H9 (cell line): ENCODE results near the gene PTPRN2. TPM values are rescaled to one million over a fixed set of nuclear protein-coding genes. Genes with fewer than 3 reads are reported as not detected.

Experiments used
- DNase-seq: peaks from one replicate; pipeline ENCODE4 v3.0.0-alpha.2; 2017
- H2AFZ ChIP-seq: one replicate; pipeline ENCODE4 v1.6.1; 2013; ENCODE audit warnings: mild to moderate bottlenecking, low read length, control low read depth, moderate library complexity
- H2AK5ac ChIP-seq: 2 replicates; pipeline ENCODE4 v1.6.1; 2013; ENCODE audit warnings: low read length, control low read depth, mixed read lengths; ENCODE audit not compliant: insufficient read length
- H2BK120ac ChIP-seq: one replicate; pipeline ENCODE4 v1.6.1; 2013; ENCODE audit warnings: low read depth, mild to moderate bottlenecking, low read length, control low read depth, inconsistent platforms; ENCODE audit not compliant: poor library complexity, severe bottlenecking
- H2BK12ac ChIP-seq: 2 replicates; pipeline ENCODE4 v1.6.1; 2013; ENCODE audit warnings: low read length, control low read depth, mixed read lengths, low read depth; ENCODE audit not compliant: insufficient read length
- H2BK15ac ChIP-seq: 2 replicates; pipeline ENCODE4 v1.6.1; 2013; ENCODE audit warnings: low read depth, low read length, control low read depth
- H2BK20ac ChIP-seq: one replicate; pipeline ENCODE4 v1.6.1; 2013; ENCODE audit warnings: low read depth, mild to moderate bottlenecking, low read length, control low read depth, inconsistent platforms; ENCODE audit not compliant: poor library complexity, severe bottlenecking
- H2BK5ac ChIP-seq: 2 replicates; pipeline ENCODE4 v1.6.1; 2013; ENCODE audit warnings: low read length, control low read depth, mixed read lengths; ENCODE audit not compliant: insufficient read length
- H3K14ac ChIP-seq: 2 replicates; pipeline ENCODE4 v1.6.1; 2013; ENCODE audit warnings: low read length, control low read depth; ENCODE audit not compliant: insufficient read depth
- H3K18ac ChIP-seq: 2 replicates; pipeline ENCODE4 v1.6.1; 2013; ENCODE audit warnings: low read depth, mild to moderate bottlenecking, mixed read lengths, low read length, control low read depth; ENCODE audit not compliant: insufficient read length
- H3K23ac ChIP-seq: 2 replicates; pipeline ENCODE4 v1.6.1; 2013; ENCODE audit warnings: low read length, control low read depth, mixed read lengths, low read depth; ENCODE audit not compliant: insufficient read length
- H3K23me2 ChIP-seq: 2 replicates; pipeline ENCODE4 v1.6.1; 2013; ENCODE audit warnings: low read depth, mild to moderate bottlenecking, mixed read lengths, low read length, control low read depth; ENCODE audit not compliant: insufficient read length, poor library complexity, severe bottlenecking
- H3K27ac ChIP-seq: 2 replicates; pipeline ENCODE4 v1.5.1; 2013; ENCODE audit warnings: low read length, control low read depth, mixed read lengths, low read depth; ENCODE audit not compliant: insufficient read length
- H3K27me3 ChIP-seq: 2 replicates; pipeline ENCODE4 v1.6.1; 2013; ENCODE audit warnings: low read length, control low read depth, inconsistent platforms; ENCODE audit not compliant: insufficient read depth
- H3K4ac ChIP-seq: 2 replicates; pipeline ENCODE4 v1.6.1; 2013; ENCODE audit warnings: low read depth, mild to moderate bottlenecking, control low read depth, inconsistent platforms, low read length, moderate library complexity
- H3K4me1 ChIP-seq: 2 replicates; pipeline ENCODE4 v1.6.1; 2013; ENCODE audit warnings: low read length, control low read depth, inconsistent platforms; ENCODE audit not compliant: insufficient read depth
- H3K4me2 ChIP-seq: 2 replicates; pipeline ENCODE4 v1.6.1; 2013; ENCODE audit warnings: low read length, control low read depth, mixed read lengths; ENCODE audit not compliant: insufficient read length, insufficient read depth
- H3K56ac ChIP-seq: 2 replicates; pipeline ENCODE4 v1.6.1; 2013; ENCODE audit warnings: low read depth, mild to moderate bottlenecking, mixed read lengths, low read length, control low read depth; ENCODE audit not compliant: insufficient read length
- H3K79me1 ChIP-seq: 2 replicates; pipeline ENCODE4 v1.6.1; 2013; ENCODE audit warnings: low read depth, mild to moderate bottlenecking, moderate library complexity, low read length, control low read depth, inconsistent platforms; ENCODE audit not compliant: insufficient read depth, poor library complexity, severe bottlenecking
- H3K79me2 ChIP-seq: 2 replicates; pipeline ENCODE4 v1.6.1; 2013; ENCODE audit warnings: low read length, control low read depth, inconsistent platforms; ENCODE audit not compliant: insufficient read depth
- H3K9ac ChIP-seq: 2 replicates; pipeline ENCODE4 v1.6.1; 2013; ENCODE audit warnings: low read length, control low read depth, mixed read lengths; ENCODE audit not compliant: insufficient read length; ENCODE audit errors: extremely low read depth
- H3K9me3 ChIP-seq: one replicate; pipeline ENCODE4 v1.6.1; 2013; ENCODE audit warnings: low read depth, low read length, inconsistent platforms; ENCODE audit not compliant: control insufficient read depth
- H3T11ph ChIP-seq: one replicate; pipeline ENCODE4 v1.6.1; 2013; ENCODE audit warnings: mild to moderate bottlenecking, low read length, control low read depth, inconsistent platforms
- H4K20me1 ChIP-seq: one replicate; pipeline ENCODE4 v1.6.1; 2013; ENCODE audit not compliant: control insufficient read depth, insufficient read length, insufficient read depth
- H4K5ac ChIP-seq: 2 replicates; pipeline ENCODE4 v1.6.1; 2013; ENCODE audit warnings: low read depth, mild to moderate bottlenecking, mixed read lengths, low read length, control low read depth; ENCODE audit not compliant: insufficient read length
- H4K8ac ChIP-seq: replicated peaks from 2 replicates; pipeline ENCODE4 v1.6.1; 2013; ENCODE audit warnings: low read length, control low read depth, mixed read lengths, low read depth; ENCODE audit not compliant: insufficient read length
- H4K91ac ChIP-seq: 2 replicates; pipeline ENCODE4 v1.6.1; 2013; ENCODE audit warnings: low read depth, mild to moderate bottlenecking, moderate library complexity, mixed read lengths, low read length, control low read depth; ENCODE audit not compliant: insufficient read length
- H3K27ac Mint-ChIP-seq, 3 experiments: 2 replicates in 2 of 3; 3 replicates in 1 of 3; pipeline ENCODE4 v1.8.0; 2020 to 2021; ENCODE audit warnings: mixed read lengths in 3 of 3, mild to moderate bottlenecking in 1 of 3, moderate library complexity in 1 of 3
- H3K27me3 Mint-ChIP-seq: 2 replicates; pipeline ENCODE4 v1.8.0; 2021; ENCODE audit warnings: low read depth, mild to moderate bottlenecking, moderate library complexity, mixed read lengths
- H3K36me3 Mint-ChIP-seq, 3 experiments: 2 replicates in 2 of 3; 3 replicates in 1 of 3; pipeline ENCODE4 v1.8.0; 2020 to 2021; ENCODE audit warnings: low read depth in 3 of 3, mixed read lengths in 3 of 3; ENCODE audit not compliant: insufficient read depth in 1 of 3
- H3K4me1 Mint-ChIP-seq, 2 experiments: 2 replicates each; pipeline ENCODE4 v1.8.0; 2020; ENCODE audit warnings: mixed read lengths in 2 of 2
- H3K4me3 Mint-ChIP-seq, 2 experiments: 2 replicates in 1 of 2; 3 replicates in 1 of 2; pipeline ENCODE4 v1.8.0; 2020 to 2021; ENCODE audit warnings: mild to moderate bottlenecking in 2 of 2, mixed read lengths in 2 of 2, moderate library complexity in 1 of 2
- H3K9me3 Mint-ChIP-seq, 2 experiments: 2 replicates in 1 of 2; 3 replicates in 1 of 2; pipeline ENCODE4 v1.8.0; 2020; ENCODE audit warnings: mild to moderate bottlenecking in 2 of 2, mixed read lengths in 2 of 2, moderate library complexity in 1 of 2
- WGBS: extraction: QIAGEN DNeasy Blood & Tissue Kit; methylation state at CpG from one replicate; pipeline ENCODE4 v1.1.7; 2013; ENCODE audit warnings: missing lambda C conversion rate, low lambda C conversion rate, mixed read lengths; ENCODE audit not compliant: insufficient read length; ENCODE audit errors: extremely low coverage; 5-methylcytosine and 5-hydroxymethylcytosine counted together
- total RNA-seq: library from RNA; stranded (reverse); gene quantifications from 2 replicates; pipeline ENCODE4 v1.2.1, GENCODE V29; 2021
- TF ChIP-seq, protein P1 (sequence below): fragments of 200-600 bp; sonication (generic); conservative IDR thresholded peaks from 3 replicates; pipeline ENCODE4 v1.8.0; 2021; ENCODE audit warnings: antibody characterized with exemption, mild to moderate bottlenecking

The PTPRN2 gene
- total RNA-seq, 1 experiment from 2014 or later = 5.2 TPM

DNA sequence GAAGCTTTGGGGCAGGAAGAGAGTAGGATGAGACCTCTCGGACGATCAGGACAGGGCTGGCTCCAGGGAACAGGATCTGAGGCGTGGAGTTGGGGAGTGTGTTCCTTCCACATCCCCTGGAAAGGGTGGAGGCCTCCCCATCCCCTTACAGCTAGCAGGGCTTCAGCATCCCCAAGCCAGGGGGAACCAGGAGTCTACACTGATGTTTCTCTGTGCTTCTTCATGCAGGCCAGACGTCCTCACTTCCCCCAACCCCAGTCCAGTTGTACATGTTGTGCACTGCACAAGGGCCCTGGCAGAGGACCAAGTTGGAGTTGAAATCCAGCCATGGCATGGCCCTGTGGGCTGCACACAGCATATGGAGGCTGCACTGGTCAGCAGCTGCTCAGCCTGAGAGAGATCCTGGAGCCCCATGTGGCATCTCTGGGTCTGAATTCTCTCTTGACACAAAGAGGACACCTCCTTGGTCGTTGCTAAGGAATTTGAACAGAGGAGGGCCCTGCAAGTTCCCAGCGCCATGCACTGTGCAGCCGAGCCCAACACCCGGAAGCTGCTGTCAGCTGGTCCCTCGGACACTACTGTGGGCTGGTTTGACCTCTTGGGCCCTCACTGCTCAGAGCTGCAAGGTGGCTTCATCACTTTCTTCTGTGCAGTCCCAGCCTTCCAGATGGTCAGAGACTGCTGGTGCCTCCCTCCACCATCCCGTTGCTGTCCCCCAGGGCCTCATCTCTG lies 1069.7 kb downstream of the PTPRN2 start:
- TF ChIP-seq, protein P1, sequence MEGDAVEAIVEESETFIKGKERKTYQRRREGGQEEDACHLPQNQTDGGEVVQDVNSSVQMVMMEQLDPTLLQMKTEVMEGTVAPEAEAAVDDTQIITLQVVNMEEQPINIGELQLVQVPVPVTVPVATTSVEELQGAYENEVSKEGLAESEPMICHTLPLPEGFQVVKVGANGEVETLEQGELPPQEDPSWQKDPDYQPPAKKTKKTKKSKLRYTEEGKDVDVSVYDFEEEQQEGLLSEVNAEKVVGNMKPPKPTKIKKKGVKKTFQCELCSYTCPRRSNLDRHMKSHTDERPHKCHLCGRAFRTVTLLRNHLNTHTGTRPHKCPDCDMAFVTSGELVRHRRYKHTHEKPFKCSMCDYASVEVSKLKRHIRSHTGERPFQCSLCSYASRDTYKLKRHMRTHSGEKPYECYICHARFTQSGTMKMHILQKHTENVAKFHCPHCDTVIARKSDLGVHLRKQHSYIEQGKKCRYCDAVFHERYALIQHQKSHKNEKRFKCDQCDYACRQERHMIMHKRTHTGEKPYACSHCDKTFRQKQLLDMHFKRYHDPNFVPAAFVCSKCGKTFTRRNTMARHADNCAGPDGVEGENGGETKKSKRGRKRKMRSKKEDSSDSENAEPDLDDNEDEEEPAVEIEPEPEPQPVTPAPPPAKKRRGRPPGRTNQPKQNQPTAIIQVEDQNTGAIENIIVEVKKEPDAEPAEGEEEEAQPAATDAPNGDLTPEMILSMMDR = no peak
- H4K91ac ChIP-seq = no peak overlapping the region
- no peak overlapping the region for H3K56ac ChIP-seq
- no peak overlapping the region for H2AFZ ChIP-seq
- Mint-ChIP-seq H3K4me3 (no peak overlapping the region; a peak in 1 of 5 replicates), H3K4me1 (peaks cover 6 to 12% of the 10 kb centered on the region in 2 experiments; a peak in 3 of 4 replicates), H3K27me3 (peaks cover 69% of the 10 kb centered on the region), H3K27ac (no peak overlapping the region), H3K36me3 (peaks cover 0 to 3% (median 0%) of the 10 kb centered on the region in 3 experiments; a peak in 1 of 7 replicates), H3K9me3 (peaks cover 0 to 4% of the 10 kb centered on the region in 2 experiments; a peak in 2 of 5 replicates)
- H4K5ac ChIP-seq = no peak overlapping the region
- no peak overlapping the region for H3K27ac ChIP-seq
- no peak overlapping the region for H4K8ac ChIP-seq
- H3K23ac ChIP-seq = no peak overlapping the region
- no peak overlapping the region for H2BK15ac ChIP-seq
- no peak overlapping the region for H2BK12ac ChIP-seq
- no peak overlapping the region for H2BK20ac ChIP-seq
- DNase-seq = no peak
- H3K9ac ChIP-seq = no peak overlapping the region
- no CpG with 5 or more reads among the region's 10 CpGs for WGBS
- H3K79me2 ChIP-seq = no peaks in the 10 kb centered on the region
- H2BK120ac ChIP-seq = no peak overlapping the region
- H3K14ac ChIP-seq = no peak overlapping the region
- no peak overlapping the region for H3K4ac ChIP-seq
- H3K18ac ChIP-seq = no peak overlapping the region
- no peaks in the 10 kb centered on the region for H4K20me1 ChIP-seq
- H3K79me1 ChIP-seq = no peaks in the 10 kb centered on the region
- H2AK5ac ChIP-seq = no peak overlapping the region
- H3K4me1 ChIP-seq = no peaks in the 10 kb centered on the region
- H3K9me3 ChIP-seq = no peaks in the 10 kb centered on the region
- no peak overlapping the region for H2BK5ac ChIP-seq
- H3K4me2 ChIP-seq = no peak overlapping the region
- no peaks in the 10 kb centered on the region for H3K23me2 ChIP-seq
- no peak overlapping the region for H3T11ph ChIP-seq
- no peaks in the 10 kb centered on the region for H3K27me3 ChIP-seq
